HG02678 (cell line): ENCODE measurements around the gene PTPRD.
"Not testable (repeated sequence)": the region's sequence is repeated elsewhere in the genome, so short reads cannot be mapped to it uniquely, and the experiment has no call there.

ENCODE experiments used
- ATAC-seq: cut with Tn5 transposase; IDR thresholded peaks from one replicate; pipeline ENCODE4 v1.9.1; 2021; ENCODE audit warnings: mild to moderate bottlenecking, moderate library complexity; ENCODE audit not compliant: unreplicated experiment

Gene PTPRD

DNA sequence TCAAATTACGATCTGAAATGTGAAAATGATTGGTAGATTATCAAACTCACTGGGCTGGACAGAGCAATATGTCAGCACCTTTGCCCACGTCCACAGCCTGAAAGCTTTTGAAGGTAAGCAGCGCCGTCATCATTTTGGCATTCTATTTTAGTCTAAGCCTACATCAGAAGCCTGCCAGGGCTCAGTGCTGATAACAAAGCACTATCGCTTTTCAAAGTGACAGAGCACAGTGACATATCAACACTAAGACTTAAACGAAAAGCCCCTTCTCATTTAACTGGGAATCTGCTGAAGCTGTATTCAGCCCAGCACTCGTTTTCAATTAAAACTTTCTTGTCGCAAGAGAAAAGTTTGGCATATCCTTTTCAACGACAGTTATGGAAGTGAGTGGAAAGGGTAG lies 1076.3 kb downstream of the PTPRD start:
- ATAC-seq, result no peak

GRCh38 chr9:9523476-9524139 lies 1089.2 kb downstream of the PTPRD start:
- no peak for ATAC-seq

DNA sequence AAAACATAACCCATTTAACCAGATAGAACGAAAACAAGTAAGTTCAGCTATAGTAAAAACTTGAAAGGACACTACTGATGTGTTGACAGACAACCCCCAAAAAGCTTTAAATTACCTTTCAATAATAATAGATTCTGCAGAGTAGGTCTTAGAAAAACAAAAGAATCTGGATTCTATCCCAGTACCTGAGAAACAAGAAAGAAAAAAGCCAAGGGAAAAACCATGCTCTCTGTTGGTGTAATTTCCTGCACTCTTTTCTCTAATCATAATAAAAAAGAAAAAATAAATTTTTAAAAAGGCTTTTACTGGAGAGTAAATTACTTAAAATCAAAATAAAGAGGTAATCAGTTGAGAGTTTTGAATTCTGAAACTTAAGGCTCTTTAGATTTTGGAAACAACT lies 1090.4 kb downstream of the PTPRD start:
- ATAC-seq, result no peak

DNA sequence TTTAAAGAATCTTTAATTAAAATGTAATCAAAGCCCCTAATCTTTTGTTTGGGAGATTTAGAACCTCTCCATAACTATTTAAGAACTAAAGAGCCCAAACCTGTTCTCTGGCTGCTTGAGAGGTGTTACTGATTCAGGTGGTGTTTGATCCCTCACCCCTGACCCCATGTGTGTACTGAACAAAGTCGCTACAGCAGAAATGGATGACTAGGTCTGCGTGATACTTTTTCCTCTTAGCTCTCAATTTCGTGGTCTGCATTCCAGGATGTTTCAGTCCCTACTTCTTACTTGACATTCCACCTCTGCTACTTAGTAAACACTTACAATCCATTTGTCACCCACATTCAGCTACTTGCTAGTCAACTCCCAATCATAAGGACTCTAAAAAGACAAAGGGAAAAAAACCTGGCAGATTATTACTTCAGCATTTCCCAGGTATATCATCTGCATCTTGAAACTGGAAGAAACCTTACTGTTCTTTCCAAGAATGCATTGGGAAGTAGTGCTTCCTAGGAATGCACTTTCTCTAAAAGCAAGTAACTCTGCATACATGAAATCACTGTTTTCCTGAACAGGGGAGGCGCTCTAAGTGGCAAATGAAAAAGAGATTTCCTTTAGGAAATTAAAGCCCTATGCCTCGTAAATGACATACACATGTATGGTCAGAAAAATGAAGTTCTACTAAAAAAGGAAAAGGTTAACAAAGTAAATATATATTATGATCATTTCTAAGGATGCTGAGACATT lies 1091.6 kb downstream of the PTPRD start:
- no peak for ATAC-seq

- ATAC-seq, result no peak
Observed at GRCh38 chr9:9504869-9505268, 1107.9 kb downstream of the PTPRD start.

DNA sequence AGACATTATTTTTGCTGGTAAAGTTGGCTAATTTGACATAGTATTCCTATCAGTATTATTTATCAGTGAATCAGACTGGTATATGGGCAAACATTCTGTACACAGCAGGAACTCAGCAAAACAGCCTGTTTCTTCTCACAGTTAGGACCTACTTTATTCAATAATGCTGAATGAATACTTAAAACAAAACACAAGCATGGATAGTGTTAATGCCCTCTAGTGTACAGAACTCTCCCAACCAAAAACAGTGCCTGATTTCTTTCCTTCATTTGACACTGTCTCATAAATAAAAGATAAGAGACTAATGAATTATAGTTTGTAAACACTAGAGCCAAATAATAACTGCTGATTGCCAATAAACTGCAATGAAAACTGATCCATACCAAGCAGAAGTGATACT lies 1113.3 kb downstream of the PTPRD start:
- ATAC-seq, result no peak

DNA sequence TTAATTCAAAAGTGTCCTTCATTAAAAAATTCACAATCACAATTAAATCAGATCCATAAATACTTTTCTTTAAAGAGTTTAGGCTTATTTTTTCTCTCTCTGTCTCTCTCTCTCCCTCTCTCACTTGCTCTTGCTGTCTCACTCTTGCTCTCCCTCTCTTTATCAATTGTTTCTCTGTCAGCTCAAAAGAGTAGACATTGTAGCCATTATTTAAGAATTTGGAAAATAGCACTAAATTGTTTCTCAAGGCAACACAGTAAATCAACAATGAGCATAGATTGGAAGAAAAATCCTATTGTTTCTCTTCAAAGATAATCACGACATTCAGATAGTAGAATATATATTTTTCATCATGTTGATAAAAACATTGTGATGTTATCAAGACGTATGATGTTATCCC lies 1114.0 kb downstream of the PTPRD start:
- ATAC-seq, result no peak

GRCh38 chr9:9498128-9498527 lies 1114.7 kb downstream of the PTPRD start:
- no peak for ATAC-seq

- ATAC-seq, result no peak
Observed at GRCh38 chr9:9494336-9494735, 1118.5 kb downstream of the PTPRD start.

GRCh38 chr9:9492506-9492905 lies 1120.3 kb downstream of the PTPRD start:
- ATAC-seq, result no peak

DNA sequence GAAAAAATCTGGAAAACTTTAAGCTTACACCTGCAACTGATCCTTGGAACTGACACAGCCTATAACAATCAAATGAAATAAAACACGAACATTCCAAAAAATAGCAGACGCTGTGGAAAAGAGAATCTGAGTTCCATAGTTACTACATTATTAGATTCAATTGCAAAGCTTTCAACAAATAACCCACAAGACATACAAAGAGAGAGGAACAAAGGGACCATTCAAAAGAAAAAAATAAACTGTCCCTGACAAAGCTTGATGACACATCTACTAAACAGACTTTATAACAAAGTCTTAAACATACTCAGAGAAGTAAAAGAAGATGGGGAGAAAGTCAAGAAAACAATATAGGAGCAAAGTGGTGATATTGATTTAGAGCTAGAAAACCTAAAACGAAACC lies 1123.6 kb downstream of the PTPRD start:
- ATAC-seq, result no peak

- no peak for ATAC-seq
Observed at GRCh38 chr9:9483175-9483574, 1129.6 kb downstream of the PTPRD start.

DNA sequence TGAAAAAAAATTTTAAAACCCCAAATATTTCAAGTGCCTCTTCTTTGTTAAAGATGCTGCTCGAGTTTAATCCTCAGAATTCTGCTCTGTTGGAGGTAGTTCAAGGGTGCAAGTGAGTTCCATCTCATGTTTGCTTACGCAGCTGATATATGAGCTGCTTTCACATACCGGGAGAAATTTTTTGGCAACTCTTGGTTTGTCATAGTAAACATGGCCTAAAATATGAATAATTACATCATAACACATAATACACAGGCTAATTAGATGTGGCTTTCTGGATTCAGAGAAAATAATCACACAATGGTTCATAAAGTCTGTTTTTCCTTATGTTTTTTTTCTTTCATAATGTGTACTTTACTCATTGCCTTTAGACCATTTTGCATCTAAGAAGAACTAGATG lies 1134.1 kb downstream of the PTPRD start:
- no peak for ATAC-seq

DNA sequence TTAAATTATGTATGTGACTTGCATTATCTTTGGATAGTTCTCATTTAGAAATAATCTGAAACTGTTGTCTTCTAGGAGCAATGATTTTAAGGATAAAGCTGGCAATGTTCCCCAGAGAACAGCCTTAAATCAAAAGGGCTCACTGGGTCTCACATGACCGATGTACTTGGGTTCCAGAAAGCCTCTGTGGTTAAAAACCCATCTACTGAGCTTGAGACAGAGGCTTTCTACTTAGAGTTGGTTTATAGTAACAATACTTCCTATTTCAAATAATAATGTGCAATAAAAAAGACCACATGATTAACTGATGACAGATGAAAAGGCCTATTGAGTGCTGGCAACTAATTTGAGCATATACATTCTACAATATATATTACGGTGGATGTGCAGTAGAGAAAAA lies 1143.5 kb downstream of the PTPRD start:
- no peak for ATAC-seq

GRCh38 chr9:9441874-9442273 lies 1170.9 kb downstream of the PTPRD start:
- ATAC-seq, result not testable (repeated sequence)

DNA sequence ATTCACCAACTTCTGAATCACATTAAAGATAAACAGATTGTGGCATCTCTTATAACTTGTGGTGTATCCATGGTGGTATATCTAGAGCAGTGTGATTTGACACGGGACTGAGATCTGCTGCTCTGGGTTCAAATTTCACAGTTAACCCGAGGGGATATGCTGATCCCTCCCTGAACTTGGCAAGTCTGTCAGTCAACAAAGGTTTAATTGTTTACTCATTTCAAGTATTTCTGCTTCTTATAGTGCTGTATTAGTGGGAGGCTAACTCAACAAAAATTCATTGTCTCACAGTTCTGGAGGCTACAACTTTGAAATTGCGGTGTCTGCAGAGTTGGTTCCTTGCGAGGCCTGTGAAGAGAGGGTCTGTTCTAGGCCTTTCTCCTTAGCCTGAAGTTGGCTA lies 1175.2 kb downstream of the PTPRD start:
- ATAC-seq, result no peak

DNA sequence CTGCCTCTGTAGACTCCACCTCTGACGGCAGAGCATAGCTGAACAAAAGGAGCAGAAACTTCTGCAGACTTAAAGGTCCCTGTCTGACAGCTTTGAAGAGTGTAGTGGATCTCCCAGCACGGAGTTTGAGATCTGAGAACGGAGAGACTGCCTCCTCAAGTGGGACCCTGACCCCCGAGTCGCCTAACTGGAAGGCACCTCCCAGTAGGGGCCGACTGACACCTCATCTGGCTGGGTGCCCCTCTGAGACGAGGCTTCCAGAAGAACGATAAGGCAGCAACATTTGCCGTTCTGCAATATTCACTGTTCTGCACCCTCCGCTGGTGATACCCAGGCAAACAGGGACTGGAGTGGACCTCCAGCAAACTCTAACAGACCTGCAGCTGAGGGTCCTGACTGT lies 1186.3 kb downstream of the PTPRD start:
- ATAC-seq, result not testable (repeated sequence)

DNA sequence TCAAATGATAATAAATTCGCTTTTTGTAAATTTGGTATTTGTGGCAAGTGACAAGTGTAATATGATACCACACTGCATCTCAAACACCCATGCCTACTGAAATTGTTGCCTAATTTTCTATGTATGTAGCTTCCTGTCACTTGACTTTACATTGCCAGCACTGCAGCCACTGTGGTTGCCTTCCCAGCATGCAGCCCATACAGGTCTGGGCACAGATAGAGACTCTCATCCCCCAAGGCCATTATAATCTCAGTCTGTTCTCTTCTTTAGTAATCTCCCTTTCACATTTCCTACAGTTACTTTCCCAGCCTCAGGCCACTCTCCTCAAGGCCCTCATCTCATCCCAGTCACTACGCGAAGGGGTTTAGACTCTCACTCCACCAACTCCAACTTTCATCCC lies 1200.6 kb downstream of the PTPRD start:
- ATAC-seq, result no peak

- ATAC-seq, result no peak
Observed at GRCh38 chr9:9410736-9411135, 1202.1 kb downstream of the PTPRD start.

- ATAC-seq, result no peak
Observed at GRCh38 chr9:9399982-9400381, 1212.8 kb downstream of the PTPRD start.

DNA sequence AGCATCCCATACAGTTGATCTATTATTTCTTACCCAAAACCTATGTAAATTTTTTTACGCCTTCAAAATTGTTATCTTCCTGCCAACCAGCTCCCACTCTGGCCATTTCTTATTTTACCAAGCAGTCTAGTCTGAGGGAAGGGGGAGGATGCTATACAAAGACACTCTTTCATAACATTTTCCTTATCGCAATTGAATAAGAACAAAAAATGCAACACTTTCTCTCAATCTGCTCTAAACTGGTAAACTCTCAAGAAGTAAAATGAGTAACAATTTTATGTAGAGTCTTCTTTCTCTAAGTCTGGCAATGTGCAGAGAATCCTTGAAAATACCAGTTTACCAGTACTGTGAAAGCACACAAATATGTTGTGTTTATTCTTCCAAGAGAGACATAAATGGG lies 1216.3 kb downstream of the PTPRD start:
- no peak for ATAC-seq

DNA sequence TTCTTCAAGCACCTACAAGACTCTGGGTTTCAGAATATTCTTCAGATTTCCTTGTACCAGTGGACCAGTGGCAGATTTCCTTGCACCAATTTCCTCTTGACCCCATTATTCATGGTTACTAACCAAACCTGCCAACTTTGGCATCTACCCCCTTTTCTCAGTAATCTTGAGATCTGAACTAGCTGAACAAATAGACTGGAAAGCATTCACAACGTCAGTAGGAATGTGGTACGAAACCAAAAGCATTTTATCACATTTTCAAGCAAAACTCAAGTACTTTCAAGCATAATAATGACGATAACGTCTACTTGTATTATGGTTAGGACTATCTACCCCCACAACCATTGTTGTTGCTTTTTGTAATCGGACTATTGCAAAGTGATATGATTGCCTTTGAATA lies 1217.3 kb downstream of the PTPRD start:
- no peak for ATAC-seq

DNA sequence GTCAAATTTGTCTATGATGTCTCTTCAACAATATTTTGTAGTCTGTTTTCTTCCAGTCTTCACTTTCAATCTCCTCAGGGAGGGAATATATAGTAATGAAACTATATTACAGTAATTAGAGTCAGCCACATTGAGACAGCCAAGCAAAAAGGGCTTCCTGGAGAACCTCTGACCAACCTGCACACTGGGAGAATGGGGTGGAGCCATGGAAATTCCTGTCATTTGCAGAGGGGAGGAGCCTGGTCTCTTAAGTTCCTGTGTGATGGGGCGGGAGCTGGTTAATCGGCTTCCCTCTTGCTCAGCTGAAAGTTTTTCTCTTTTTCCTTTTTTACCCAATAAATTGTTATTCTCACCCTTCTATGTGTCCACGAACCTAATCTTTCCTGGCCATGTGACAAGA lies 1220.0 kb downstream of the PTPRD start:
- no peak for ATAC-seq
